Lung microvascular endothelial cell (primary cell): Measurements from ENCODE around the gene PAK4. TPM values are rescaled to one million over a fixed set of nuclear protein-coding genes. Genes with fewer than 3 reads are reported as not detected.
A peak's percentile ranks its signal among the peaks of the same experiment; 100 is the strongest.
"Not testable (repeated sequence)": the region's sequence is repeated elsewhere in the genome, so short reads cannot be mapped to it uniquely, and the experiment has no call there.

Experiments used
- DNase-seq, 2 donors: peaks; one replicate each; pipeline versions ENCODE4 v3.0.0 to v3.0.0-alpha.2; 2010; ENCODE audit warnings: low read depth in 2 of 2
- total RNA-seq: library from RNA; depleted of rRNA; stranded (reverse); fragments of >200 nt; gene quantifications from 2 replicates; pipeline ENCODE4 v1.2.1, GENCODE V29; 2014

The PAK4 gene
- total RNA-seq, 1 donor from 2014 or later = 2.6 TPM

GRCh38 chr19:39130337-39131254 lies 5.0 kb downstream of the PAK4 start:
- DNase-seq = peak in 1 of 2 donors; percentile 26

GRCh38 chr19:39131255-39131755 lies 5.7 kb downstream of the PAK4 start:
- peak in 1 of 2 donors; percentile 88 for DNase-seq

GRCh38 chr19:39132344-39132969 lies 6.9 kb downstream of the PAK4 start:
- DNase-seq = peak; percentile 25 to 47

DNA sequence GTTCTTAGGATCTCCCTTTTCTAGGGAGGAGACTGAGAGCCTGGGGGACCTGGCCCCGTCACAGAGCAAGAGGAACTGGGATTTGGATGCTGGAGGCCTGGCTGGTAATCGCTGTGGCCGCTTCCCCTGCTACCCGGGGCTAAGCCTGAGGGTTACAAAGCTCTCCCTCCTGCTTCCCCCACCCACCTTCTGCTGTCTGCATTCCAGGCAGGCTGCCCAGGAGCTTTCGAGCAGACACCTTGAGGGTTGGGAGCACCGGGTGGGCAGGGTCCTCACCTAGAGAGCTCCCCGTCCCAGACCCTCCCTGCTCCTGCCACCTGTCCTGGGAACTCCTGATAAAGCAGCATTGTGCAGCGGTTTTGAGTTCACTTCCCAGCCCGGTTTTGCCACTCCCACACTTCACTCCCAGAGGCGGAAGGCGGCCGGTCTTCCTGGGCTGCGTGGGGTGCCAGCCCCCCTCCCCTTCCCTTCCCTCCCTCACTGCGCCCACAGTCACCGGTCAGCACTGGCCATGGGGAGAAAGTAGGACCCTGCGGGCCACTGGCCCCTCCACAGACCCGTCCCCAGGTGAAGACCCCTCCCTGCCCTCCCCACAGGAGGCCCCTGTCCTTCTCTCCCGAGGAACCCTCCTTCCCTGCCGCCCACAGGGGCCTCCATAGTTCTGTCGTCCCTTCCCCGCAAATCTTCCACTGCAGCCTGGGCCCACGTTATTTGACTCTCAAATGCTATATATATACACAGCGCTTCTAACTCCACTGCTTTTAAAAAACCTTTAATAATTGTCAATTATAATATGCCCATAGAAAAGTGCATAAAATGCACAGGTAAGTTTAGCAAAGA lies 8.1 kb downstream of the PAK4 start:
- no peak for DNase-seq

- no peak for DNase-seq
Measured at GRCh38 chr19:39135701-39136100, 10.1 kb downstream of the PAK4 start.

DNA sequence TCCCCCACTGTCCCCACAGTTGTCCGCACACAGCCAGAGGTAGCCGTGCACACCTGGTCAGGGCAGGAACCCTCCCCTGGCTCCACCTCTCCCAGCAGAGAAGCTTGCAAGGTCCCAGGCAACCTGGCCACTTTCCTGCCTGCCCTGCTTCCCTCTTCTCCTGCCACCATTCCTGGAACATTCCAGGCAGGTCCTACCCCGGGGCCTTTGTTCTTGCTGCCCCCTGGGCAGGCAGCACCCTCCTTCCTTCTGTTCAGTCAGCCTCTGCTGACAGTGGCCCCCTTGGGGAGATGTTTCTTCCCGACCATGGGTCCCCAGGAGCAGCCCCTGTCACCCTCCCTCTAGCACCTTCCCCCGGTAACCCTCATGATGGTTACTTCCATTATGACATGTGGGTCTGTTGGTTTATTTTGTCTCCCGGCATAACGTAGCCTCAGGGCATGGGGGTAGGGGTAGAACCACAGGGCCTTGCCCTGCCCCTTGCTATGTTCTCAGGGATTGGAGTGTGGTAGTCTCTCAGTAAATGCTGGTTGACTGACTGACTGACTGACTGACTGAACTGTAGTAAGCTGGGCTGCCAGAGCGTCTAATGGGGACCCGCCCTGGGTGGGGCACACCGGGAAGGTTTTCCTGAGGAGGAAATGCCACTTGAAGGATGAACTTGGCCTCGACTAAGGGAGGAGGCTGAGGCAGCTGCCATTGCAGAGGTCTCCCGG lies 10.8 kb downstream of the PAK4 start:
- no peak for DNase-seq

- no peak for DNase-seq
Measured at GRCh38 chr19:39137131-39137530, 11.5 kb downstream of the PAK4 start.

GRCh38 chr19:39138221-39139211 lies 12.9 kb downstream of the PAK4 start:
- no peak for DNase-seq

GRCh38 chr19:39139305-39139874 lies 13.8 kb downstream of the PAK4 start:
- DNase-seq = no peak

GRCh38 chr19:39139971-39140453 lies 14.4 kb downstream of the PAK4 start:
- DNase-seq = no peak

- DNase-seq = no peak
Measured at GRCh38 chr19:39140594-39140993, 15.0 kb downstream of the PAK4 start.

- no peak for DNase-seq
Measured at GRCh38 chr19:39141929-39142328, 16.3 kb downstream of the PAK4 start.

GRCh38 chr19:39142630-39143029 lies 17.0 kb downstream of the PAK4 start:
- no peak for DNase-seq

DNA sequence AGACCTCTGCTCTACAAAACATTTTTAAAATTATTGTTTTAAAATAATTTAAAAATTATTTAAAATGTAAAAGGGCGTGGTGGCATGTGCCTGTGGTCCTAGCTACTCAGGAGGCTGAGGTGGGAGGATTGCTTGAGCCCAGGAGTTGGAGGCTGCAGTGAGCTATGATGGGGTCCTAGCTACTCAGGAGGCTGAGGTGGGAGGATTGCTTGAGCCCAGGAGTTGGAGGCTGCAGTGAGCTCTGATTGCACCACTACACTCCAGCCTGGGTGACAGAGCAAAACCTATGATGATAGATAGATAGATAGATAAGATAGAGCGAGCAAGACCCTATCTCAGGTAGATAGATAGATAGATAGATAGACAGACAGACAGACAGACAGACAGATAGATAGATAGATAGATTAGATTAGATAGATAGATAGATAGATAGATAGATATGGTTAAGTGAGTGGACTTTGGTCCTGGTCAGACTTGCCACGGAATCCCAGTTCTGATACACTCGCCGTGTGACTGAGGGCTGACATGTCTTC lies 18.2 kb downstream of the PAK4 start:
- not testable (repeated sequence) for DNase-seq

GRCh38 chr19:39144290-39145071 lies 18.9 kb downstream of the PAK4 start:
- peak; percentile 74 to 92 for DNase-seq

DNA sequence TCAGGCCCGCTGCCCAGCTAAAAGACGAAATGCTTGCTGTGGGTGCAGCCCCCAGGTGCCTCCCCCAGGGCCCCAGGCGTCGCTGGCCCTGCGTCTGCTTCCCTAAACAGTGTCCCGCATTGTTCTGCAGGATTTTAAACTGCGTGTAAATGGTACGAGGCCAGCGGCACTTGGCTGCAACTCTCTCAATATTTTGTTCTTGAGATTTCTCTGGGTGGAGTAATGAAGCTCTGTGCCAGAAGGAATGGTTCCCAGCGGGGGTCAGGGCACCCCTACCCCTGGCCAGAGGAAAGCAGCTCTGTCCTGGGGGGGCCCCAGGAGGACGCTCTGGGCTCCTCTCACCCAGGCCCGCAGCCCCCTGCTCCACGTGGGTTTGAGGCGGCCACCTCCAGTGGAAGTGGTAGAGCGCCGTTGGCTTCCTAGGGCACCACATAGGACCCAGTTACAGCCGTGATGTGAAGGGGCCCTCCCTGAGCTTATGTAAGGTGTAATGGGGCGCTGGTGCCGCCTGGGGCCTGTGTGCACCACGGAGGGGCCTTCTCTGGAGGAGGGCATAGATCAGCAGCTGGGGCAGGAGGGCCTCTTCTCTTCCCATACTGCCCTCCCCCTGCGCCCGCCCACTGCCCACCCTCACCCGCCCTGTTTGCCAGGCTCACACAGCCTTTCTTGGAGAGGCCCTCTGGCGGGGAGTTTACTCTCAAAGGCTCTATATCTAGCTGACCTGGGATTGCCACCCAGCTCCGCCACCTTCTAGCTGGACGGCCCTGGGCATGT lies 19.8 kb downstream of the PAK4 start:
- DNase-seq = peak in 1 of 2 donors; percentile 33

- DNase-seq = no peak
Measured at GRCh38 chr19:39146091-39146490, 20.5 kb downstream of the PAK4 start.
